M059J (cell line): ENCODE results near the gene RNF223. TPM values are rescaled to one million over a fixed set of nuclear protein-coding genes. Genes with fewer than 3 reads are reported as not detected.
"Not testable (repeated sequence)": the region's sequence is repeated elsewhere in the genome, so short reads cannot be mapped to it uniquely, and the experiment has no call there.

Experiments
- DNase-seq: peaks from one replicate; pipeline ENCODE4 v3.0.0-alpha.2; 2012; ENCODE audit warnings: low read depth
- total RNA-seq: library from RNA; depleted of rRNA; stranded (reverse); fragments of >200 nt; shearing (Covaris generic); gene quantifications from 2 replicates; pipeline ENCODE4 v1.2.3, GENCODE V29; 2014

Gene RNF223
- total RNA-seq, 1 experiment from 2014 or later: not detected

DNA sequence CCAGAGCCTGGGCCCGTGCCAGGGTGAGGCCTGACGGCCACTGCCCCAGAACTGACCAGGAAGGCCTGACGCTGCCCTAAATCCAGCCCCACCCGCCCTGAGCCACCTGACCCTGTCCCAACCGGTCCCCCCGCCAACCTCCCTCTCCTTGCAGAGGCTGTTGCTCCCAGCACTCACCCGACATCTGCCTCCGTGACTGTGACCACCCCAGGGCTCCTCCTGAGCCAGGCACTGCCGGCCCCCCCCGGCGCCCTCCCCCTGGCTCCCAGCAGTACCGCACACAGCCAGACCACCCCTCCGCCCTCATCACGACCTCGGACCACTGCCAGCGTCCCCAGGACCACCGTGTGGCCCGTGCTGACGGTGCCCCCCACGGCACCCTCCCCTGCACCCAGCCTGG lies 27.9 kb downstream of the RNF223 start:
- no peak for DNase-seq

DNA sequence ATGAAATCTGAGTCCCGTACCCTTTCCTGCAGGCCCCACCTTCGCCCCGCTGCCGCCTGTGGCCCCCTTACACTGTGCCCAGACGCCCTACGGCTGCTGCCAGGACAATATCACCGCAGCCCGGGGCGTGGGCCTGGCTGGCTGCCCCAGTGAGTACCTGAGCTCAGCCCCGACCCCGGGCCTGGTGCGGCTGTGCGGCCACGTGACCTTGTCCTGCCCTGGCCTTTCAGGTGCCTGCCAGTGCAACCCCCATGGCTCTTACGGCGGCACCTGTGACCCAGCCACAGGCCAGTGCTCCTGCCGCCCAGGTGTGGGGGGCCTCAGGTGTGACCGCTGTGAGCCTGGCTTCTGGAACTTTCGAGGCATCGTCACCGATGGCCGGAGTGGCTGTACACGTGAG lies 29.0 kb downstream of the RNF223 start:
- no peak for DNase-seq

DNA sequence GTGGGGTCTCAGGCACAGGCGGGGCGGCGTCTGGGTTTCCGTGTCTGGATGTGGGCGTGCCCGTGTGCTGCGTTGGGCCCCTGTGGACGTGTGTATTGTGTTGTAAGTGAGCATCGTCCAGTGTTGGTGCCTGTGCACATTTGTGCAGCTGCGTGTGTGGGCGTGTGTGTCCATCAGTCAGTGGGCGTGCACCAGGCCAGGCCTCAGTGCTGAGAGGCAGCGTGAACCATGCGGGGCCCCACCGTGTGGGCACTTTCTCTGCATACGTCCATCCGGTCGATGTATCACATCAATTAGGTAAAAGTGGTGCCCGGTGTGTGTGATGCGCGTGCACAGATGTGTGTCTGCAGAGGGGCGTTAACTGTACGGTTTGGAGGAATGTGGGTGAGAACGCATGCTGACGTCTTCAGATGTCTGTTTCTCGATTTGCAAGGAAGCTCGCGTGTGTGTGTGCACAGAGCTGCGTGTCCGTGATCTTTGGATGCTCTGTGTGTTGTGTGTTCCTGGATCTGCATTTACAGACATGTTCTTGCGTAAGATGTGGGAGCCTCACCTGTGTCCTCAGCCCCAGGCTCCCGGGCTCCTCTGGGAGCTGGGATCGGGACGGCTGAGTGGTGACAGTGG lies 29.5 kb downstream of the RNF223 start:
- DNase-seq: no peak

DNA sequence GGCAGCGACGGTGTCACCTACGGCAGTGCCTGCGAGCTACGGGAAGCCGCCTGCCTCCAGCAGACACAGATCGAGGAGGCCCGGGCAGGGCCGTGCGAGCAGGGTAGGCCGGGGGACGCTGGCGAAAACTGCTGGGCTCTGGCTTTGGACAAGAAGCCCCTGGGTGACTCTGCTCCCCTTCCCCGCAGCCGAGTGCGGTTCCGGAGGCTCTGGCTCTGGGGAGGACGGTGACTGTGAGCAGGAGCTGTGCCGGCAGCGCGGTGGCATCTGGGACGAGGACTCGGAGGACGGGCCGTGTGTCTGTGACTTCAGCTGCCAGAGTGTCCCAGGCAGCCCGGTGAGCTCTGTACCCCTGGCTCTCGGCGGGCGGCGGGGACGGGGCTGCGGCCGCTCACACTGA lies 30.2 kb downstream of the RNF223 start:
- no peak for DNase-seq

DNA sequence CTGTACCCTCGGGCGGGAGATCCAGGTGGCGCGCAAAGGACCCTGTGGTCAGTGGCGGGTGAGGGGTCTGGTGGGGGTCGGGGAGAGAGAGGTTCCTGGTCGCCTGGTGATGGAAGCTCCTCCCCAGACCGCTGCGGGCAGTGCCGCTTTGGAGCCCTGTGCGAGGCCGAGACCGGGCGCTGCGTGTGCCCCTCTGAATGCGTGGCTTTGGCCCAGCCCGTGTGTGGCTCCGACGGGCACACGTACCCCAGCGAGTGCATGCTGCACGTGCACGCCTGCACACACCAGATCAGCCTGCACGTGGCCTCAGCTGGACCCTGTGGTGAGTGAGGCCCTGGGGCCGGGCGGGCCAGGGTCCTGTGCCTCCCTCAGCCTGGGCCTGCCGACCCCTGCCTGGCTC lies 30.7 kb downstream of the RNF223 start:
- no peak for DNase-seq

DNA sequence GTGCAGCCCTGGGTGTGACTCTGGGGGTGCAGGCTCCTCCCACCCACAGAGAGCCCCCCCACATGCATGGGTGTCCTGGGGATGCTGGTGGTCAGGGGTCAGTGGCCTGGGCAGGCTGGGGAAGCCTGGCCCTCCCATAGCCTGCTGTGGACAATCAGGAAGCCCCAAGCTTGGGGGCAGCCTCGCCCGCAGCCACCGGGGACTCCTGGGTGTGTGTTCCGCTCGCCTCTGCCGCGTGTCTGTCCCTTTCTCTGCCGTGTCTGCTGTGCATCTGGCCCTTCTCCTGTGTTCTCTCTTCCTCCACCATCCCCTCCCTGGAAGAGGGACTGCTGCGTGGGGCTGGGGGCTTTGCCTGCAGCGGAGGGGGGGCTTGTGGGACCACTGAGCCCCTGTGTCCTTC lies 31.3 kb downstream of the RNF223 start:
- no peak for DNase-seq

DNA sequence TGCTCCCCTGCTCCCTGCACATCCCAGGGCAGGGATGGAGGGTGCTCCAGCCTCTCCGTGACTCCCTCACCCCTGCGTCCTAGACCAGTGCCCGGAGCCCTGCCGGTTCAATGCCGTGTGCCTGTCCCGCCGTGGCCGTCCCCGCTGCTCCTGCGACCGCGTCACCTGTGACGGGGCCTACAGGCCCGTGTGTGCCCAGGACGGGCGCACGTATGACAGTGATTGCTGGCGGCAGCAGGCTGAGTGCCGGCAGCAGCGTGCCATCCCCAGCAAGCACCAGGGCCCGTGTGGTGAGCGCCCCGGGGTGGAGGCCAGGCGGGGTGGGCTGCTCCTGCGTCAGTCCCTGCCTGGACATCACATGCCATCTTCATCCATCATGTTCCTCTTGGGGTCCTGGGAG lies 32.2 kb downstream of the RNF223 start:
- DNase-seq: no peak

DNA sequence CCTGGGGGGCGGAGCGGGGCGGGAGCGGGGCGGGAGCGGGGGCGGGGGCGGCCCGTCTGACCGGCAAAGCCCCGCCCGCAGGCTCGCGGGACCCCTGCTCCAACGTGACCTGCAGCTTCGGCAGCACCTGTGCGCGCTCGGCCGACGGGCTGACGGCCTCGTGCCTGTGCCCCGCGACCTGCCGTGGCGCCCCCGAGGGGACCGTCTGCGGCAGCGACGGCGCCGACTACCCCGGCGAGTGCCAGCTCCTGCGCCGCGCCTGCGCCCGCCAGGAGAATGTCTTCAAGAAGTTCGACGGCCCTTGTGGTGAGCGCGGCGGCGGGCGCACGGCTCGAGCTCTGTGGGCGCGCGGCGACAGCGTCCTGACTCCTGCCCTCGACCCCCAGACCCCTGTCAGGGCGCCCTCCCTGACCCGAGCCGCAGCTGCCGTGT lies 33.0 kb downstream of the RNF223 start:
- DNase-seq: no peak

DNA sequence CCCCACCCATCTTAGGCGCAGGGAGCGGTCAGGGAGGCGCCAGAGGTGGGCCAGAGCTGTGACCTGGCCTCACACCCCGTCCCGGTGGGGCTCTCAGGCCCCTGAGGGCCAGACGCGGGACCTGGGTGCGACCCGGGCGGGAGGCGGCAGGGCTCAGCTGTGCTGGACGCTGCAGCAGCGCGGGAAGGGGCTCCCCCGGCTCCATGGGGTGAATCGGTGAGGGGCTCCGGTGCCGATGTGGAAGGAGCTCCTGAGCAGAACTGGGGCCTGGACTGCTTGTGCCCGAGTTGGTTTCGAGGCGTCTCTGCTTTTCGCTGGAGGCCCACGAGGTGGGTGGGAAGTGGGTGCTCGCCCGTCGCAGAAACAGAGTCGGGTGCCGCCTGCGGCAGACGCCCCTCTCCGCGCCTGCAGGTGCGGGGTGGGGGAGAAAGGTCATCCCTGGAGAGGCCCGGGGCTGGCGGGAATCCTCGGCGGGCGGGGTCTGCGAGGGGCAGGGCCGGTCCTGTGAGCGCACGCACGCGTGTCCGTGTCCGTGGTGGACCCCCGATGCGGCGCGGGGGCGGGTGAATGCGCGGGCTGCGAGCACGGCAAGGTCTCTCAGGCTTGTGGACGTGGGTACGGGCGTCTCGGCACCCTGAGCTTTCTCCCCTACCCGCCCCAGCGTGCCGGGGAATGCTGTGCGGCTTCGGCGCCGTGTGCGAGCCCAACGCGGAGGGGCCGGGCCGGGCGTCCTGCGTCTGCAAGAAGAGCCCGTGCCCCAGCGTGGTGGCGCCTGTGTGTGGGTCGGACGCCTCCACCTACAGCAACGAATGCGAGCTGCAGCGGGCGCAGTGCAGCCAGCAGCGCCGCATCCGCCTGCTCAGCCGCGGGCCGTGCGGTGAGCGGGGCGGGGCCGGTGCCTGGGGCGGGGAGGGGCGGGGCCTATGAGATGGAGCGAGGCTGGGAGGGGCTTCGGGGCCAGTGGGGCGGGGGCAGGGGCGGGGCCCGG lies 33.8 kb downstream of the RNF223 start:
- no peak for DNase-seq

DNA sequence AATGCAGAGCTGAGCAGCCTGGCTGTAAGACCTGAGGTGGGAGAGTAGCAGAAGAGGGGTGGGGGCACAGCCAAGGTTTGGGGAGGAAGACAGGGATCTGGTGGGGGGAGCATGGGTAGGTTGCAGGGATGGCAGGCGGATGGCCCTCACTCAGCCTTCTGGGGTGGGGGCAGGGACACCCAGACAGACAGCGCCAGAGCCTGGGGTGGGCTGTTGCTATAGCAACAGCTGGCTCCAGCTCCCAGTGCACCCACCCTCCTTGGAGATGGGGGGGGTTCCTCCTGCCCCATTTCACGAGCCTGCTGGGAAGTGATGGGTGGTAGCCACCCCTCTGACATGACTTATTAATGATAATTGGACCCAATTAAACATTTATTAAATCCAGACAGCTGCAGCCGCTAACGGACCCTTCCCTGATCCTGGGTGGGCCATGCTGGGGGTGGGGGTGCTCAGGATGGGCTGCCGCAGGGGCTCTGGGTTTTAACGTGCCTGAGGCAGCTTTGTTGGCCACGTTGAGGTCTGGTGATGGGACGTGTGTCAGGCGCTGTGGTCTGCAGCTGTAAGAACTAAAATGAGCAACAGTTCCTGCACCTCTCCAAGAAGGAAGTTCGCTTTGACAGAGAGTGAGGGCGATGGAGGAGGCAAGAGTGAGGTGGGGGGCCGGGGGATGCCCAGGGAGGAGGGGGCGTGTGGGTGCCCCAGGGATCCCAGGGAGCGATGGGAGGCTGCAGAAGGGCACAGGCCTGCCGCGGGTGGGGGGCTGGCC lies 34.8 kb downstream of the RNF223 start:
- DNase-seq: no peak

DNA sequence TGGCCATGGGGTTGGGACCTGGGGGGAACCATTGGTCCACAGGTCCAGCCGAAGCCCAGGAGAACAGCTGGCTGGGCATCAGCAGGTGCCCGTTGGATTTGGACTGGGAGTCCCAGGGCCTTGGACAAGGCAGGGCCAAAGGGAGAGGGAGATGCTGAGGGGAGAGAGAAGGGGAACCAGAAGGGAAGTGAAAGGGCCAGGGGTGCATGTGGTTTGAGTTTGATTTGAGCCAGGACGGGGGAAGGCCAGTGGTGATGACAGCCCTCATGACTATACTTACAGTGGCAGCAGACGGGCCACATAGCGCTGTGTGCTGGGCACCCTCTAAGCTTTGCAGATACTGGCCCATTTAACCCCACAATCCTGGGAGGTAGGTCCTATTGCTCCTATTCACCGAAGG lies 35.4 kb downstream of the RNF223 start:
- no peak for DNase-seq

DNA sequence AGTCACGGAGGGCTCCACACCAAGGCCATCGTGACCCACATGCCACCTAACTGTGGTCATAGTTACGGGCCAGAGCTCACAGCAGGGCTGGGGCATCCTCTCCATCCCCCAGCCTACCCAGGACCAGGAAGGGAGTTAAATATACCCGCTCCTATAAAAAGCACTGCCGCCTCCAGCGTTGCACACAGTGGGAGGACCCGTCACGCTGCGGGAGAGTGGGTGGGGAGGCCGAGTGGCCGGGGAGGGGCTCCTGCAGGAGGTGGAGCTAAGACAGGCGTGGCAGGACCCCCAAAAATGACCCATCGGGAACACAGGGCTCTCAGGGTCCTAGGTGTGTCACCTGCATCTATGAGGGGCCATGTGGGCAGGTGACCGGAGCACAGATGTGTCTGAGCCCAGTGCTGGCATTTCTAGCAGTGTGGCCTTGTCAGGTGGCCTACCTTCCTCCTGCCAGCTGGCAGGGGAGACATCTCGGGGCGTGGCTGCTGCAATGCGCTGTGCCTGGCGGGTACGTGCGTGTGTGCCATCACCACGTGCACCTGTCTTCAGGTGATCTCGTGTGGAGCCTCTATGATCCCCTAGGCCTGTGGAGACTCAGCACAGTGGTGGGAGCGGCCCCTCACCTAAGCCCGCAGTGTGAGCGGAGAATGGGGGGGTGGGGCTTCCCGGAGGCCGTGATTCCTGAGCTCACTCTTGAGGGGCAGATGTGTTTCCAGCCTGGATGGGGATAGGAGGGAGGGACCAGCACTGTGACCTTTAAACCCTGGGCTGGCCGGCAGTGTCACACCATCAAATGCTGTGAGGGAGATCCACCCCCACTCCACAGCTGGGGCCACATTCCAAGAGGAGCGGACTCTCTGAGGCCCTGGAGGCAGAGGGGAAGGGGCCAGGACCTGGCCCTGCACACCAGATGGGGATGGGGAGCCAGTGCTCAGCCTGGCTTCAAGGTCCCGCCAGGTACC lies 36.5 kb downstream of the RNF223 start:
- DNase-seq: no peak

DNA sequence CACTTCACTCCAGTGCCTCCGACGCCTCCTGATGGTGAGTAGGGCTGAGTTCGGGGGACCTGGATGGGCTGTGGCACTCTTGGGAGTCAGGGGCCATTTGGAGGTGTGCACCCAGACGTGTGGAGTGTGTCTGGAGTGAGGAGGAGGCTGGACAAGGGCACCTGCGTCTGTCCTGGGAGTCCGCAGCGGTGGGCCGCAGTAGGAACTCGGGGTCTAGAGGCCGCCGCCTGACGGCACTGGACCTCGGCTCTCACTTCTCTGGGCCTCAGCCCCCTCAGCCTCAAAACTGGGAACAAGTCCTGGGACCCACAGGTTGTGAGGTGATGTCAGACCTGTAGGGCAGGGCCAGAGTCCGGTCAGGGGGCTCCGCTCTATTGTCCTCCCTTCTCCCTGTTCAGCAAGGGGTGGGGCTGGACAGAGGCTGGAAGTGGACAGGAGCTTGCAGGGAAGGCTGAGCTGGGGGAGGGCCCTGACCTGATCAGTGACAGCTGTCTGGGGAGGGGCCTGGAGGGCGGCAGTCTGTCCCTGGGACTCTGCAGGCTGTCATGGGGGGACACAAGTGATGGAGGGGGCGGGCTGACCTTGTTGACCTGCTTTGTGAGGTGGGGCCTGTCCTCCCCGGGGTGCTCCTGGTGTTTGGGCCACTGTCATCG lies 38.7 kb downstream of the RNF223 start:
- no peak for DNase-seq

DNA sequence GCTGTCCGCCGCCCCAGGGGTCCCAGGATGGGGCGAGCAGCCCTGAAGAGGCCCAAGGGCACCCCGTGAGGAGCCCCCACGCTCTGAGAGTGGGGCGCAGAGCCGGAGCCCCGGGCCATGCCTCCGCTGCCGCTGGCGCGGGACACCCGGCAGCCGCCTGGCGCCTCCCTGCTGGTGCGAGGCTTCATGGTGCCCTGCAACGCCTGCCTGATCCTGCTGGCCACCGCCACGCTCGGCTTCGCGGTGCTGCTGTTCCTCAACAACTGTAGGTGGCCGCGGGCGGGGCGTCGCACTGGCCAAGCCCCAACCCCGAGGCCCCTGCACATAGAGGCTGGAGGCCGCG lies 39.7 kb downstream of the RNF223 start:
- no peak for DNase-seq

DNA sequence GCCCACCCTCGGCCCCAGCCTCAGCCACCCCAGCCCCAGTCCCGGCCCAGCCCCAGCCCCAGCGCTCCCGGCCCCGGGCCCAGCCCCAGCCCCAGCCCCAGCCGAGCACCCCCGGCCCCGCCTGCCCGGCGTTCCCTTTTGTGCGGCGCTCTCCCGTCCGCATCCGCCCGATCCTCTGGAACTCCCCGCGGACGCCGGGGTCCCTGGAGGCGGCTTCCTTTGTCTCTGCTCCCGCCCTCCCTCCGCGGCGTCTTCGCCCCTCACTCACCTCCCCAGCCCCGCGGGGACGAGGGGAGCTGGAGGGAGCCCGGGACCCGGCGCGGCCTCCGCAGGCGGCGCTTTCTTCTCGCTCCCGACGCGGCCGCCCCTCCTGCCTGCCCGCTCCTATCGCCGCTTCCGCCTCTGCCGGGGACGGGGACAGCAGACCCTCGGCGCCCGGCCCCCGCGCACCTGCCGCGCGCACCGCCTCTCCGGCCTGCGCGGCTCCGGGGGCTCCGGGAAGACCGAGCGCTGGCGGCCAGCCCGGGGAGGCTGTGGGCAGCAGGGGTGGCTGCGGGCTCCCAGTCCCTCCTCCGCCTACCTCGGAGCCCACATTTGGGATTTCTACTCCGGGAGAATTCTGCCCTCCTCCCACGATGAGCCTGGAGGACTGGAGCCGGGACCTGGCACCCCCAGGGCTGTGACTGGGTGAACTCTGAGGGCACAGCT lies 40.2 kb downstream of the RNF223 start:
- no peak for DNase-seq

DNA sequence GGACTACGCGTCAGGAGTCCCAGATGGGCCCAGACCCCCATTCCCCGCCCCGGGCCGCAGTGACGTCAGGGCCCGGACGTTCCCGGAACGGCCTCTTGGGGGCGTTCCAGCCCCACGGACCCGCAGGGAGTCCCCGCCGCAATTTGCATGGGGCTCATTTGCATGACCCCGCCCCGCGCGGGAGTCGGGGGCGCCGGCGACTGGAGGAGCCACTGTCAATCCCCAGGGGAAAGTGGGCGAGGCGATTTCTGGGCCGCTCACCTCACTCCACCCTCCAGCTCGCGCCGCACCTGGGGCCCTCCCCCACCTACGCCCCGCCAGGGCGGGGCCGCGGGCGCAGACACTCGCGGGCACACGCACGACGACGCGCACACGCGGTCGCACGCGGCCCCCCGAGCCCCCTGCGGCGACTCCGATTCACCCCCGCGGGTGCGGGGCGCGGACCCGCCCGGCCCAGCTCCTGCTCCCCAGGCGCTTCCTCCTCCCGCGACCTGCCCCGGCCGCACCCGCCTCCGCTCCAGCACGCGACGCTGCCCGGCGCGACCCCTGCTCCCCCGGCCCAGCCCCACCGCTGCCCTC lies 41.0 kb downstream of the RNF223 start:
- DNase-seq: no peak

DNA sequence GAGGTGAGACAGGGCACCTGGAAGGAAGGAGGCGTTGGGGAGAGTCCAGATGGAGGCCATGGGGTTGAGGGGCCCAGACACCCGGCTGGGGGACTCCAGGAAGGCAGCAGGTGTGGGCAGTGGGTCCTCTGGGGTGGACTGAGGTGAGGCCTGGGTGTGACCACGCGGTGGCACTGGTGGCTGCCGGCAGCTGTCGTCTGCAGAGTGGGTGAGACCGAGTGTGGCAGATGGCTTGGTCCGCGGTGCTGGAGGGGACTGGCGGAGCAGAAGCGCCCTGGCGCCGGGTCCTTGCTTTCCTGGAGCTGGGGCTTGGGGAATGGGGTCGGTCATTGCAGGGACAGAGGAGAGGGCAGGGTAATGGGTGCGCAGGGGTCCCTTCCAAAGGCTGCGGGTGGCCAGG lies 41.7 kb downstream of the RNF223 start:
- DNase-seq: no peak

DNA sequence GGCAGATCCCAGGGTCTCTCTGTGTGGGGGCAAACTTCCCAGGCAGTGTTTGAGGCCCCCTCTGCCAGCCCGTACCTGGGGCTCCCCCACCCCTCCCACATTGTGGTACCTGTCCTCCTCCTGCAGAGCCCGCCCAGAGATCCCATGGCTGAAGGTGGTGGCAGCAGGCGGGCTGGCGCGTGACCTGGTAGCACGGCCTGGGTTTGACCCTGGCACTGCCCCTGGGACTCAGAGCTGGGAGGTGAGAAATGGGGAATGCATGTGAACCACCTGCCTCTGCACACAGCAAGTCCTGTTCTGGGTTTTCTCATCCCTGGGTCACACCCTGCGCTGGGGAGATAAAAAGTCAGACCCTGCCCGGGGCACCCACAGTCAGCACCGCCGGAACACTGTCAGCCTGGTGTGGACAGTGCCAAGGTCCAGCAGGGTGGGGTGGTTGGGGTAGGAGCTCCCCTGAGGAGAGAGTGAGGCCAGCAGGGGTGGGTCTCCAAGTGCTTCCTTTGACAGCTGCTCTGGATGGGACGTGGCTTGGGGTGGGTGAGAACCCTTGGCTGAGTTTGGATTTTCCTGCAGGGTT lies 42.4 kb downstream of the RNF223 start:
- DNase-seq: no peak

DNA sequence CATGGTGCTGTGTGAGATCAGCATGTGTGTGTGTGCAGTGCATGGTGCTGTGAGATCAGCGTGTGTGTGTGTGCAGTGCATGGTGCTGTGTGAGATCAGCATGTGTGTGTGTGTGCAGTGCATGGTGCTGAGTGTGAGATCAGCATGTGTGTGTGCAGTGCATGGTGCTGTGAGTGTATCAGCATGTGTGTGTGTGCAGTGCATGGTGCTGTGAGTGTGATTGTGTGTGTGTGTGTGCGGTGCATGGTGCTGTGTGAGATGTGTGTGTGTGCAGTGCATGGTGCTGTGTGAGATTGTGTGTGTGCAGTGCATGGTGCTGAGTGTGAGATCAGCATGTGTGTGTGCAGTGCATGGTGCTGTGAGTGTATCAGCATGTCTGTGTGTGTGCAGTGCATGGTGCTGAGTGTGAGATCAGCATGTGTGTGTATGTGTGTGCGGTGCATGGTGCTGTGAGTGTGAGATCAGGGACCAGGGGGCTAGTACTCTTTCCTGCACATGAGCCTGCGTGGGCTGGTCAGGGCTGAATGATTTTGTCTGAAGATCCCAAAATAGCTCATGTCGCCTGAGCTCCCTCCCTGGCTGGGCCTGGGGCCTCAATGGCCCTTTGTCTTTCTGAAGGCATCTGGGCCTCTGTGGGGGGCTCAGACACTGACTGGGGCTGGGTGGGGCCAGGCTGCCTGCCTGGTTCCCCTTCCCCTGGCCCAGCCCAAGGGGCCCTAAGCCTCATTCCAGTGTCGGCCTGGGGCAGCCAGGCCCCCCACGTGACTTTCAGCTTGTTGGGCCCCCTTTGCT lies 43.0 kb downstream of the RNF223 start:
- DNase-seq: not testable (repeated sequence)
